Prostate gland (tissue), 2 donors: ENCODE data around the gene TBC1D22A.

ENCODE experiments used
- POLR2A ChIP-seq: fragments of 450-650 bp; IDR thresholded peaks from one replicate; pipeline ENCODE4 v1.6.1; 2016; ENCODE audit warnings: antibody characterized with exemption, mild to moderate bottlenecking
- POLR2AphosphoS5 ChIP-seq: sonication (generic); formaldehyde crosslinking; IDR thresholded peaks from one replicate; pipeline ENCODE4 v1.6.1; 2017; ENCODE audit warnings: antibody characterized with exemption
- TF ChIP-seq, protein P1 (sequence below), 4 experiments: fragments of 200-600 bp in 2 of 4; fragments of 450-650 bp in 2 of 4; sonication (generic) in 2 of 4; IDR thresholded peaks; 1 replicate in 3 of 4; 2 replicates in 1 of 4; pipeline ENCODE4 v1.5.1; 2016 to 2019; ENCODE audit warnings: antibody characterized with exemption in 4 of 4, mild to moderate bottlenecking in 2 of 4, moderate library complexity in 2 of 4

DNA sequence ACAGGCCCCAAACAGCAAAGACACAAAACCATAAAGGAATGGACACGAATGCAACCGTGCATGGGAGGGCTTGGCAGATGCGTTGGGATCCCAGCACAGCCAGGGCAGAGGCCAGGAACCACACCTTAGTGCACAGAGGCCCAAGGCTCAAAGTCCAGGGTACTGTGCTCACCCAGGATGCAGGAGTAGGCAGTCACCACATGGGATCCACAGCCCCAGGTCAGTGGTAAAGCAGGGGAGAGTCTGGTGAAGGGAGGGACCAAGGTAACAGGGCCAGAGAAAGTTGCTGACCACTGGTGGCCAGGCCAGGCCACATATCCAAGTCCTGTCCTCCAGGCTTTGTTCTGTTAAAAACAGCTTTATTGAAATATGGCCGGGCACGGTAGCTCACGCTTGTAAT, 17.9 kb upstream of the TBC1D22A start:
- TF ChIP-seq, protein P1, sequence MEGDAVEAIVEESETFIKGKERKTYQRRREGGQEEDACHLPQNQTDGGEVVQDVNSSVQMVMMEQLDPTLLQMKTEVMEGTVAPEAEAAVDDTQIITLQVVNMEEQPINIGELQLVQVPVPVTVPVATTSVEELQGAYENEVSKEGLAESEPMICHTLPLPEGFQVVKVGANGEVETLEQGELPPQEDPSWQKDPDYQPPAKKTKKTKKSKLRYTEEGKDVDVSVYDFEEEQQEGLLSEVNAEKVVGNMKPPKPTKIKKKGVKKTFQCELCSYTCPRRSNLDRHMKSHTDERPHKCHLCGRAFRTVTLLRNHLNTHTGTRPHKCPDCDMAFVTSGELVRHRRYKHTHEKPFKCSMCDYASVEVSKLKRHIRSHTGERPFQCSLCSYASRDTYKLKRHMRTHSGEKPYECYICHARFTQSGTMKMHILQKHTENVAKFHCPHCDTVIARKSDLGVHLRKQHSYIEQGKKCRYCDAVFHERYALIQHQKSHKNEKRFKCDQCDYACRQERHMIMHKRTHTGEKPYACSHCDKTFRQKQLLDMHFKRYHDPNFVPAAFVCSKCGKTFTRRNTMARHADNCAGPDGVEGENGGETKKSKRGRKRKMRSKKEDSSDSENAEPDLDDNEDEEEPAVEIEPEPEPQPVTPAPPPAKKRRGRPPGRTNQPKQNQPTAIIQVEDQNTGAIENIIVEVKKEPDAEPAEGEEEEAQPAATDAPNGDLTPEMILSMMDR (IDR thresholded peaks at IDR 0.05) = no peak
- TF ChIP-seq POLR2A = no peak
- no peak for TF ChIP-seq POLR2AphosphoS5
